Naive B cell (primary cell): ENCODE data around the gene BANF2. TPM values are rescaled to one million over a fixed set of nuclear protein-coding genes. Genes with fewer than 3 reads are reported as not detected.
"Not testable (repeated sequence)": the region's sequence is repeated elsewhere in the genome, so short reads cannot be mapped to it uniquely, and the experiment has no call there.

ENCODE experiments used
- ATAC-seq, 2 donors: fragments of 150-1000 bp; cut with Tn5 transposase; 2 replicates each; pipeline ENCODE4 v1.10.0; 2021; ENCODE audit warnings: low read depth in 2 of 2, mild to moderate bottlenecking in 2 of 2, moderate library complexity in 2 of 2
- DNase-seq: peaks from one replicate; pipeline ENCODE4 v3.0.0; 2022
- H3K27ac Mint-ChIP-seq, 6 donors: one replicate each; pipeline ENCODE4 v1.8.0; 2020 to 2022; ENCODE audit warnings: mild to moderate bottlenecking in 6 of 6, mixed read lengths in 6 of 6, moderate library complexity in 5 of 6, inconsistent platforms in 2 of 6
- H3K27me3 Mint-ChIP-seq, 3 donors: one replicate each; pipeline ENCODE4 v1.8.0; 2021 to 2022; ENCODE audit warnings: mixed read lengths in 3 of 3, mild to moderate bottlenecking in 1 of 3
- H3K36me3 Mint-ChIP-seq, 2 donors: one replicate each; pipeline ENCODE4 v1.8.0; 2020 to 2022; ENCODE audit warnings: mixed read lengths in 2 of 2, inconsistent platforms in 1 of 2, mild to moderate bottlenecking in 1 of 2
- H3K4me1 Mint-ChIP-seq, 3 donors: one replicate each; pipeline ENCODE4 v1.8.0; 2020 to 2022; ENCODE audit warnings: mixed read lengths in 3 of 3, inconsistent platforms in 1 of 3, mild to moderate bottlenecking in 1 of 3, moderate library complexity in 1 of 3
- H3K4me3 Mint-ChIP-seq, 8 donors: one replicate each; pipeline ENCODE4 v1.8.0; 2020 to 2022; ENCODE audit warnings: mild to moderate bottlenecking in 8 of 8, mixed read lengths in 8 of 8, moderate library complexity in 8 of 8, inconsistent platforms in 2 of 8
- H3K9me3 Mint-ChIP-seq, 7 donors: one replicate each; pipeline ENCODE4 v1.8.0; 2020 to 2022; ENCODE audit warnings: mixed read lengths in 7 of 7, mild to moderate bottlenecking in 5 of 7, inconsistent platforms in 2 of 7, moderate library complexity in 1 of 7
- polyA plus RNA-seq, 6 donors: library from polyadenylated mRNA; unstranded; fragments of 300-500 nt; fragmentation: Illumina TruSeq; gene quantifications; one replicate each; pipeline ENCODE4 v1.2.3, GENCODE V29; 2021; ENCODE audit warnings: low read depth in 6 of 6

The BANF2 gene
- polyA plus RNA-seq, 6 donors from 2014 or later: not detected

DNA sequence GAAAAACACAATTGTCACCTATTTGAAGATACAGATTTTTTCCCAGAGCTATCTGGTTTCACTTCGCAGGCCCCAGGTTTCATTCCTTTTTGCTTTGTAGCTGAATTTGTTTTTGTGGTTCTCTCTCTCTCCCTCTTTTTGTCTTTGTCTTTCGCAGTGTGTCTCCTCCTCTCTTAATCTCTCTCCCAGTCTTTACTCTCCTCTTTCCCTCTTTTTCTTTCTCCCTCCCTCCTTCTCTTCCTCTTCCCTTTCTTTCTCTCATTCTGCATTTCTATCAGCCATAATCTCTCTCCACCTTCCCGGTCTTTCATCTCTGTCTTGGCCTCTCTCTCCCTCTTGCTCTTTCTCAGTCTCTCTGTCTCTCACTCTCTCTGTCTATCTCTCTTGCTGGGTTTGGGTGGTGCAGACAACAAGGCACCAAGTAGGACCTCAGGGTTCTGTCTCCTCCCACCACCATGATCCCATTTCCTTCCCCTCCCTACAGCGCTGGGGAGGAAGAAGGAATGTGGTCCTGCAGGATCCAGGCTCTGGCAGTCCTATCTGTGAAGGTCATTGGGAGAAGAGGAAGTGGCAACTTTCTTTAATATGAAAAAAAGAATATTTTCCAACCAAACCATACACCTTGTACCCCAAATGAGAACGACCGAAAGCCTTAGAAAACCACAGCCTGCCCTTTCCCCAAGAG lies 63.2 kb downstream of the BANF2 start:
- no peak for ATAC-seq
- Mint-ChIP-seq H3K27me3 (peaks cover 5 to 31% (median 10%) of the 10 kb centered on the region in 3 donors), H3K4me1 (peaks cover 0 to 2% (median under 1%) of the 10 kb centered on the region in 3 donors), H3K4me3 (no peak overlapping the region), H3K27ac (peak overlapping the region in 1 of 6 donors; percentile 36), H3K9me3 (peaks cover 4 to 25% (median 14%) of the 10 kb centered on the region in 7 donors), H3K36me3 (peaks cover 3 to 7% of the 10 kb centered on the region in 2 donors)
- DNase-seq: no peak

DNA sequence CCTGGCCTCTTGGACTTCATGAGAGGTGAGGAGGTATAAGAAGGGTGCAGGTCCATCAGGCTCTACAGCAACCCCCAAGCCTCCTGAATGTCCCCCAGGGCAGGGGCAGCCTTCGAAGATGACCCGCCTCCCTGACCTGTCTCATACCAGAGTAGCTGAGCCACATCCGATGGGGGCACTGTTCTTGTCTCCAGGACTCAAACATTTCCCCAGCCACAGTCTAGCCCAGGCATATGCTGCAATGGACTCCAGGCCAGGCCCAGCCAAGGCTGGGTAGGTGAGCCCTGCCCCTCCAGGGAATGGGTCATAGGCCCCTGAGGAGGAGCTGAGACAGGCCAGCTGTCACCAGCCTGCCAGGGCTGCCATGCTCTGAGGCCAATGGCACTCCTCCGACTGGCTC lies 65.3 kb downstream of the BANF2 start:
- no peak for ATAC-seq
- no peaks in the 10 kb centered on the region for H3K36me3 Mint-ChIP-seq

DNA sequence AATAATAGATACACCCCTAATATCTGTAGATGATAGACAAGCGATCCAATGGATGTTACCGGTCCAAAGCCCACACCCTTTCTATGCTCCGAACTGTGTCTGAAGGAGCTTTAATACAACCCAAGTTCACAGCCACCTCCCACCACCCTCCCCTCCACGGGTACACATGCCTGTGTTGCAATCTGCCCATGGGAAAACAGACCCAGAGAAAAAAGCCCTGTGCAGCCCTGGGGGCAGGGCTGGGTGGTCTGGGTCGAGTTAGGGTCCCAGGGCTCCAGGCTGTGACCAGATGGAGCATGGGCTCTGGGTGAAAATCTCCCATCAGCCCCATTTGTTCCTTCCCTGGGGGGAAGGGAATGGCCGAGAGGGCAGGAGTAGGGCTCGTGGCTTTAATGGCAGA lies 65.8 kb downstream of the BANF2 start:
- Mint-ChIP-seq H3K9me3 (peaks cover 0 to 10% (median under 1%) of the 10 kb centered on the region in 7 donors), H3K4me1 (peaks cover 3 to 8% (median 5%) of the 10 kb centered on the region in 3 donors), H3K4me3 (no peak overlapping the region), H3K36me3 (no peaks in the 10 kb centered on the region), H3K27me3 (peaks cover 0 to 27% (median 13%) of the 10 kb centered on the region in 3 donors), H3K27ac (peak overlapping the region in 1 of 6 donors; percentile 76)
- no peak for DNase-seq
- ATAC-seq: no peak

More for the DNA sequence above, 65.3 kb downstream of the BANF2 start:
- no peak for DNase-seq
- Mint-ChIP-seq H3K4me1 (peaks cover 3 to 8% (median 5%) of the 10 kb centered on the region in 3 donors), H3K9me3 (peaks cover 0 to 13% (median 2%) of the 10 kb centered on the region in 7 donors), H3K27ac (no peak overlapping the region), H3K27me3 (peaks cover 0 to 27% (median 13%) of the 10 kb centered on the region in 3 donors), H3K4me3 (peak overlapping the region in 1 of 8 donors; percentile 15)

DNA sequence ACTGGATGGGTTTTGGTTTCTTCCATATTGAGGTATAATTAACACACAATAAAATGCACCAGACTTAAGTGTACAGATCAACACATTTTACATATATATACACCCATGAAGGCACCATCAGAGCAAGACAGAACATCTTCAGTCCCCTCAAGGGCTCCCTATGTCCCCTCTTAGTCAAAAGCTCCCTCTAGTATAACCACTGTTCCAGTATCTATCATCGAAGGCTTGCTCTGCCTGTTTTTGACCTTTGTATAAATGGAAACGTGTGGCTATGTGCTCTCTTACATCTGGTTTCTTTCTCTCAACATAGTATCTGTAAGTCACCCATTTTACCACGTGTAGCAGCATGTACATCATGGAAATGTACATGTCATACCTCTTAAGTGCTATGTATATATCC lies 66.5 kb downstream of the BANF2 start:
- Mint-ChIP-seq H3K27me3 (peaks cover 0 to 27% (median 13%) of the 10 kb centered on the region in 3 donors), H3K9me3 (peaks cover 0 to 7% (median 0%) of the 10 kb centered on the region in 7 donors), H3K4me3 (no peak overlapping the region), H3K4me1 (peaks cover 3 to 8% (median 5%) of the 10 kb centered on the region in 3 donors), H3K27ac (no peak overlapping the region), H3K36me3 (no peaks in the 10 kb centered on the region)
- ATAC-seq (no peak), DNase-seq (no peak)

DNA sequence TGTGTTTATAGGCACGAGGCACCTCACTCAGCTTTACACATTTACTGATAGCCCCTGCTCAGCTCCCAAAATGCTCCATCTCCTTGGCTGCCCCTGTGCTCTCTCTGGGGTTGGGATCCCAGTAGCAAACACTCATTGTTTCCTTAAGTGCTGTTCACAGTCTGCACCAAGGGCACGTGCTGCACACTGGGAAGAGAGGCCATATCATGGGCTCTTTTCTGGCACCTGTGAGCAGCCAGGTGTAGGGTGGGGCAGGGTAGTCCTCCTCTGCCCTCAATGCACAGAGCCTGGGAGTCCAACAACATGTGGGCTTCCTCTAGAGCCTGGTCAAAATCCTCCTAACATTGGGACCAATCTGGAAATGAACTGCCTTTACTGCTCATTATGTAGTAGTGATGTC lies 67.9 kb downstream of the BANF2 start:
- H3K4me3 Mint-ChIP-seq: no peak overlapping the region
- no peaks in the 10 kb centered on the region for H3K36me3 Mint-ChIP-seq
- peak overlapping the region in 1 of 6 donors; percentile 62 for H3K27ac Mint-ChIP-seq
- DNase-seq (no peak), ATAC-seq (no peak)
- peaks cover 0 to 7% (median 0%) of the 10 kb centered on the region in 7 donors for H3K9me3 Mint-ChIP-seq
- H3K27me3 Mint-ChIP-seq: peaks cover 0 to 27% (median 13%) of the 10 kb centered on the region in 3 donors
- H3K4me1 Mint-ChIP-seq: peaks cover 3 to 8% (median 5%) of the 10 kb centered on the region in 3 donors

DNA sequence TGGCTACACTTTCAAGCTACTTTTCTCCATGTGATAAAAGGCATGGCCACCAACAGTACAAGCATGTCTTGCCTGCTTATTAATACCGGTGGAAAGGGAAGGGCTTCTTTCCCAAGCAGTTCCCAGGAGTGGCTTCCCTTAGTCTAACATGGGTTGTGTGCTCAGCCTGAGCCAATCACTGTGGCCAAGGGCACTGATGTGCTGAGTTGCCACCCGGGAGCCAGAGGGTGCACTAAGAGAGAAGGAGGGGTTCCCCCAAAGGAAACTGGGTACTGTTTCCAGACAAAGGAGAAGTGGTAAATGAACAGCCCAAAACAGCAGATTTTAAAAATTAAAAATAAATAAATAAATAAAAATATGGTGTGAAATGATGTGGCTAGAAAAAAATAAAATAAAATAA lies 68.5 kb downstream of the BANF2 start:
- ATAC-seq (peak; percentile 72 to 92), DNase-seq (peak; percentile 12)
- peaks cover 0 to 27% (median 13%) of the 10 kb centered on the region in 3 donors for H3K27me3 Mint-ChIP-seq
- H3K9me3 Mint-ChIP-seq: peaks cover 0 to 7% (median 0%) of the 10 kb centered on the region in 7 donors
- no peaks in the 10 kb centered on the region for H3K36me3 Mint-ChIP-seq
- H3K4me1 Mint-ChIP-seq: peaks cover 3 to 8% (median 5%) of the 10 kb centered on the region in 3 donors
- H3K4me3 Mint-ChIP-seq: no peak overlapping the region
- H3K27ac Mint-ChIP-seq: peak overlapping the region in 3 of 6 donors; percentile 1 to 62 (median 16)

DNA sequence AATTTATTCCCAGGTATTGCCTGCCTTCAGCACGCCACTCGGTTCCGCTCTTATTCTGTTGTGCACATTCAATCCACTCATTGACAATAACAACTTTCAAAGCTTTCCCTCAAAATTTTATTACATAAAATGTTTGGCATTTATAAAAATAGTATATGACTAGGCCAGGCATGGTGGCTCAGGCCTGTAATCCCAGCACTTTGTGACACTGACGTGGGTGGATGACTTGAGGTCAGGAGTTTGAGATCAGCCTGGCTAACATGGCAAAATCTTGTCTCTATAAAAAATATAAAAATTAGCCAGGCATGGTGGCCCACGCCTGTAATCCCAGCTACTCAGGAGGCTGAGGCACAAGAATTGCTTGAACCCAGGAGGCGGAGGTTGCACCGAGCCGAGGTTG lies 70.0 kb downstream of the BANF2 start:
- H3K27ac Mint-ChIP-seq, DNase-seq, H3K4me3 Mint-ChIP-seq, H3K4me1 Mint-ChIP-seq, ATAC-seq, H3K9me3 Mint-ChIP-seq, H3K36me3 Mint-ChIP-seq: not testable (repeated sequence)
- peaks cover 0 to 22% (median 13%) of the 10 kb centered on the region in 3 donors for H3K27me3 Mint-ChIP-seq

DNA sequence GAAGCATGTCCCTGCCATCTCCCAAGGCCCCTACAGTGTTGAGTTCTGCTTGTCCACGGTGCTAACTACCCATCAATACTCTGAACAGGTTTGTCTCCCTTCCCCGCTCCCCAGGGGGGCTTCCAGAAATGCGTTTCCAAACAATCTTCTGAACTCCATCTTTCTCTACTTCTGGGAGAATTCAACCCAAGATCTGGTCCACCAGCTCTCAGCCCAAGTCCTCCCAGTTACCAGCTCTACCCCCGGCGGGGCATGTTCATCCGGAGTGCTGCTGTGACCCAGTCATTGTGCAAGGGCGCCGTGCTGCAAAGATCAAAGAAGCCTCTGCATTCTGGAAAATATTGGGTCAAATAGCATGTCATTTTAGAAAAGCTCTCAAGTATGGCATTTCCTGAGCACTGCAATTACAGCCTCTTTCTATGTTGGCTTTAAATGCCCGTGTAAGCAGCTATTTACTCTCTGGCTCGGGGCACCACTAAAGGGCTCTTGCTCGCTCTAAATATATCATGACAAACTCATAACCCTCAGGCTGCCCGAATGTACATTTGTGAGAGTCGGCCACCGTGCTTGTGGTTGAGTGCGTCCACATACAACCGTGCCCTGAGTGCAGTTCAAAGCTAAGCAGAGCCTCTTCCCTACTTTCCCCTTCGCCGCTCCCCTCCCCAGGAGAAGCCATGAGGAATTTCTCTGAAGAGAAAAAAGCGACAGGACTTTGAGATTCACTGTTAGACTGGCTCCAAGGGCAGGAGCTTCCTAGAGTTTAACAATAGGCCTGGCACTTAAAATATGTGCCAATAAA lies 71.6 kb downstream of the BANF2 start:
- peaks cover 0 to 1% (median 0%) of the 10 kb centered on the region in 7 donors for H3K9me3 Mint-ChIP-seq
- peaks cover 3 to 8% (median 5%) of the 10 kb centered on the region in 3 donors for H3K4me1 Mint-ChIP-seq
- DNase-seq: no peak
- no peak for ATAC-seq
- no peak overlapping the region for H3K4me3 Mint-ChIP-seq
- H3K27ac Mint-ChIP-seq: peak overlapping the region in 2 of 6 donors; percentile 54 to 62
- no peaks in the 10 kb centered on the region for H3K36me3 Mint-ChIP-seq
- peaks cover 5 to 13% (median 10%) of the 10 kb centered on the region in 3 donors for H3K27me3 Mint-ChIP-seq

DNA sequence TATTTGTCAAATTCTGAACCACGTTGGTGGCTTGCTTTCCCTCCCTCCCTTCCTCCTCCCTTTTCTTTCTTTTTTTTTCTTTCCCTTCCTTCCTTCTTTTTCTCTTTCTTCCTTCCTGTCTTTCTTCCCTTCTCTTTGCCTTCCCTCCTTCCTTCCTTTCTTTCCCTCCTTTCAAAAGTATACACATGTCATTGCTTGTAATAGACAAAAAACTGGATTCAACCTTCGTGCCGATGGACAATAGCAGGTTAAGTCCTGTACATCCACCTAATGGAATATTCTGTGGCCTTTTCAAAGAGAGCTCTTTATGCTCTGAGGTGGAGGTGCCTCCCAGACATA lies 72.2 kb downstream of the BANF2 start:
- Mint-ChIP-seq H3K27me3 (peaks cover 5 to 10% (median 7%) of the 10 kb centered on the region in 3 donors), H3K9me3 (peaks cover 0 to 1% (median 0%) of the 10 kb centered on the region in 7 donors), H3K27ac (peak overlapping the region in 1 of 6 donors; percentile 64), H3K4me3 (no peak overlapping the region), H3K36me3 (no peaks in the 10 kb centered on the region), H3K4me1 (peaks cover 3 to 8% (median 5%) of the 10 kb centered on the region in 3 donors)
- DNase-seq: no peak
- ATAC-seq: no peak

DNA sequence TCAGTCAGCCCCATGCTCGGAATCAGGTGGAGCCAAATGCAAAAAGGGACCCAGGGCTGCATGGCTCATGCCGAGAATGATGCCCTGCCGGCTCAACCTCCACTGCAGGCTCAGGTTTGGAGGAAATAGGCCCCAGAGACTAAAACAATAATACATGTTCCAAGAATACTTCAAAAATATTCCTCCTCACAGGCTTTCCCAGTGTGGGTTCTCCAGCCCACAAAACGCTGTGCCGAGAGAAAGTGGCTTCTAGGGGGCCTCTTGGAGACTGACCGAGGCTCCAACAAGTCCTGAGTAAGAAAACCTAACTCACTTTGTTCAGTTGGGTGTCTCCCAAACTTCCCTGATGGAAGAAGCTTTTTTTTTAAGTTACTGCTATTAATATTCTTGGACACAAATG lies 73.9 kb downstream of the BANF2 start:
- DNase-seq: no peak
- H3K4me1 Mint-ChIP-seq: no peaks in the 10 kb centered on the region
- H3K9me3 Mint-ChIP-seq: peaks cover 0 to 2% (median 0%) of the 10 kb centered on the region in 7 donors
- H3K4me3 Mint-ChIP-seq: no peak overlapping the region
- peak overlapping the region in 2 of 6 donors; percentile 11 to 59 for H3K27ac Mint-ChIP-seq
- ATAC-seq: no peak
- H3K27me3 Mint-ChIP-seq: peaks cover 0 to 10% (median 7%) of the 10 kb centered on the region in 3 donors
- no peaks in the 10 kb centered on the region for H3K36me3 Mint-ChIP-seq

DNA sequence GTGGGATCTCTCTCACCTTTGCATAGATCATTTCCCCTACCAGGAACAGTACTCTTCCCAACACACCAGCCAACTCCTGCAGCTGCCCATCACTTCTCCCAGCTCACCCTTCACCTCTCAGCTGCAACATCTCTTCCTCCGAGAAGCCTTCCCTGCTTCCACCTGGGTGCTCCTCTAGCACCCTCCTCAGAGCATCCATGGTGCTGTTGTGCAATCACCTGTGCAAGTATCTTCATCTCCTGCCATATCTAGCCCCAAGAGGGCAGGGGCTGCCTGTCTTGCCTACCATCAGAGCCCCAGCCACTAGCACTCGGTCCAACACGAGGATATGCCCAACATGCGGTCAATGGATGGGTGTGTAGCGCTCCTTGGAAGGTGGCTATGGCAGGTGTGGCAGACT lies 75.8 kb downstream of the BANF2 start:
- H3K36me3 Mint-ChIP-seq: no peaks in the 10 kb centered on the region
- no peak overlapping the region for H3K4me3 Mint-ChIP-seq
- H3K27ac Mint-ChIP-seq: peak overlapping the region in 1 of 6 donors; percentile 11
- peaks cover 0 to 10% (median 7%) of the 10 kb centered on the region in 3 donors for H3K27me3 Mint-ChIP-seq
- peaks cover 0 to 5% (median 1%) of the 10 kb centered on the region in 7 donors for H3K9me3 Mint-ChIP-seq
- DNase-seq (no peak), ATAC-seq (no peak)
- H3K4me1 Mint-ChIP-seq: peaks cover 0 to 4% (median 0%) of the 10 kb centered on the region in 3 donors

DNA sequence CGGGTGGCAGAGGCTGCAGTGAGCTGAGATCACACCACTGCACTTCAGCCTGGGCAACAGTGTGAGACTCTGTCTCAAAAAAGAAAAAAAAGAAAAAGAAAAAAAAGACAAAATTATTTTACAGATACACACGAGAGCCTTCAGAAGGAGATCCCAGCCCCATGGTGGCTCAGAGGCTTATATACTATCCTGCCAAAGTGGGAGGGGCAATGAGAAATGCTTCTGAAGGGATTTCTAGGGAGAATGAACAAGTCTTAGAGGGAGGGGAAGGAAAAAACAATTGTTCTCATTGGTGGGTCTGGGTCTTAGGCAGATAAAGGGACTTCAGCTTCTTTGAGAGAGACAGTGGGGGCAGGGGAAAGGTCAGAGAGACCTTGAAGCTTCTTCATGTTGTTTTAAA lies 76.8 kb downstream of the BANF2 start:
- H3K36me3 Mint-ChIP-seq: no peaks in the 10 kb centered on the region
- peaks cover 0 to 4% (median 0%) of the 10 kb centered on the region in 3 donors for H3K4me1 Mint-ChIP-seq
- H3K27ac Mint-ChIP-seq: peak overlapping the region in 1 of 6 donors; percentile 61
- DNase-seq (no peak), ATAC-seq (no peak)
- peak overlapping the region in 1 of 8 donors; percentile 21 for H3K4me3 Mint-ChIP-seq
- peaks cover 0 to 10% (median 7%) of the 10 kb centered on the region in 3 donors for H3K27me3 Mint-ChIP-seq
- H3K9me3 Mint-ChIP-seq: peaks cover 0 to 5% (median 1%) of the 10 kb centered on the region in 7 donors

DNA sequence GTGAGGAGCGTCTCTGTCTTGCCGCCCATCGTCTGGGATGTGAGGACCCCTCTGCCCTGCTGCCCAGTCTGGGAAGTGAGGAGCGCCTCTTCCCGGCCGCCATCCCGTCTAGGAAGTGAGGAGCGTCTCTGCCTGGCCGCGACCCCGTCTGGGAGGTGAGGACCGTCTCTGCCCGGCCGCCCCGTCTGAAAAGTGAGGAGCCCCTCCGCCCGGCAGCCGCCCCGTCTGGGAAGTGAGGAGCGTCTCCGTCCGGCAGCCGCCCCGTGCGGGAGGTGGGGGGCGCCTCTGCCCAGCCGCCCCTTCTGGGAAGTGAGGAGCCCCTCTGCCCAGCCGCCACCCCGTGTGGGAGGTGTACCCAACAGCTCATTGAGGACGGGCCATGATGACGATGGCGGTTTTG lies 79.2 kb downstream of the BANF2 start:
- H3K4me3 Mint-ChIP-seq, ATAC-seq, H3K27me3 Mint-ChIP-seq, DNase-seq, H3K36me3 Mint-ChIP-seq, H3K9me3 Mint-ChIP-seq, H3K27ac Mint-ChIP-seq: not testable (repeated sequence)
- peaks cover 11 to 26% (median 14%) of the 10 kb centered on the region in 3 donors for H3K4me1 Mint-ChIP-seq
